Activated T-helper 17 cell treated with anti-CD3 and anti-CD28 coated beads, Interleukin-2, amount 50 U/mL, for 72 hours (primary cell): ENCODE results near the gene SCD. TPM values are rescaled to one million over a fixed set of nuclear protein-coding genes. Genes with fewer than 3 reads are reported as not detected.

ENCODE experiments used
- ATAC-seq: fragments of 150-1000 bp; cut with Tn5 transposase; replicated peaks from 2 replicates; pipeline ENCODE4 v1.10.0; 2021; ENCODE audit warnings: mild to moderate bottlenecking, moderate library complexity
- H3K27ac Mint-ChIP-seq: one replicate; pipeline ENCODE4 v1.8.0; 2022; ENCODE audit warnings: mixed read lengths
- H3K27me3 Mint-ChIP-seq: one replicate; pipeline ENCODE4 v1.8.0; 2022; ENCODE audit warnings: mixed read lengths
- H3K36me3 Mint-ChIP-seq: one replicate; pipeline ENCODE4 v1.8.0; 2022; ENCODE audit warnings: low read depth, mild to moderate bottlenecking, mixed read lengths
- H3K4me1 Mint-ChIP-seq: one replicate; pipeline ENCODE4 v1.8.0; 2022; ENCODE audit warnings: mixed read lengths
- H3K4me3 Mint-ChIP-seq: one replicate; pipeline ENCODE4 v1.8.0; 2022; ENCODE audit warnings: mild to moderate bottlenecking, mixed read lengths
- H3K9me3 Mint-ChIP-seq: one replicate; pipeline ENCODE4 v1.8.0; 2022; ENCODE audit warnings: mixed read lengths
- total RNA-seq, 2 donors: library from RNA; stranded (reverse); gene quantifications; one replicate each; pipeline ENCODE4 v1.2.3, GENCODE V29; 2022

SCD gene
- total RNA-seq, 2 donors from 2014 or later = 99.1 to 160 TPM

DNA sequence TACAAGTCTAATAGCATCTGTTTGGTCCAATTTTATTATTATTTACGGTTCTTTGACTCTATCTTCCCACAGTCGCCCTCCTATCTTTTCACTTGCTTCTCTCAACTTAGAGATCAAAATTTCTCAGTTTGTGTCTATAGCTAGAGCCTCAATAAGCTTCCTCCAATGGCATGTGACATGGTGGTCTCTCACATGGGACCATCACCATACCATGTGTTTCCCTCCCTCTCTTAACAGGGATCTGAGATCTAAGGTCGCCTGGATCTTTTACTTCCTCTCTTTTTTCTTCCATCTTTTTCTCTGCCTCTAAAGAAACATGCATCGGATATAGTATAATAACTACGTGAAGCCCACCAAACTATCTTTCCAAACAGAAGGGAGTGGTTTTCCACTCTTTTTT, 18.8 kb upstream of the SCD start:
- no peak overlapping the region for H3K27ac Mint-ChIP-seq
- peaks cover 8% of the 10 kb centered on the region for H3K27me3 Mint-ChIP-seq
- H3K4me1 Mint-ChIP-seq = no peaks in the 10 kb centered on the region
- H3K36me3 Mint-ChIP-seq = no peaks in the 10 kb centered on the region
- no peak for ATAC-seq
- no peak overlapping the region for H3K4me3 Mint-ChIP-seq
- no peaks in the 10 kb centered on the region for H3K9me3 Mint-ChIP-seq

DNA sequence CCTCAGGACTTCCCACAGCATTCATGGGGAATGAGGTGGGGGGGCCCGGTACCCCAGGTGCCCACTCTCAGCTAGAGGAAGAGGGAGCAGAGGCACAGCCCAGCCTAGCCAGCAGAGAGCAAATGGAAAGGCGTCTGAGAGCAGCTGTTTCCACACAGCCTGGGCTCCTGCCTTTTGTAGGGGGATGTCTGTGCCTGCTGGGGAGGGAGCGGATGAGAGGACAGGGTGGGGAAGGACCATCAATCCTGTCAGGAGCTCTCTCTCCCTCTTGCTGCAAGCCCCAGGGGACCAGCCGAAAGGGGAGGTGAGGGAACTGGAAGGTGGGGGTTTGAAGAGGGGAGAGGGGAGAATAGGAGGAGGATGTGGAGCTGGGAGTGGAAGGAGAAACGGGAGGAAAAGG, 17.0 kb upstream of the SCD start, which contains the start of gene PKD2L1:
PKD2L1 (minus strand) TSS at position 150 of the 400 bp plus-strand sequence; CDS start at position 25, 125 bp downstream.
- H3K36me3 Mint-ChIP-seq = no peaks in the 10 kb centered on the region
- no peak within 1 kb of the TSS for H3K27ac Mint-ChIP-seq
- no peaks in the 10 kb centered on the region for H3K9me3 Mint-ChIP-seq
- peaks cover 13% of the 10 kb centered on the region for H3K27me3 Mint-ChIP-seq
- ATAC-seq = no peak
- H3K4me1 Mint-ChIP-seq = no peaks in the 10 kb centered on the region
- no peak within 1 kb of the TSS for H3K4me3 Mint-ChIP-seq

DNA sequence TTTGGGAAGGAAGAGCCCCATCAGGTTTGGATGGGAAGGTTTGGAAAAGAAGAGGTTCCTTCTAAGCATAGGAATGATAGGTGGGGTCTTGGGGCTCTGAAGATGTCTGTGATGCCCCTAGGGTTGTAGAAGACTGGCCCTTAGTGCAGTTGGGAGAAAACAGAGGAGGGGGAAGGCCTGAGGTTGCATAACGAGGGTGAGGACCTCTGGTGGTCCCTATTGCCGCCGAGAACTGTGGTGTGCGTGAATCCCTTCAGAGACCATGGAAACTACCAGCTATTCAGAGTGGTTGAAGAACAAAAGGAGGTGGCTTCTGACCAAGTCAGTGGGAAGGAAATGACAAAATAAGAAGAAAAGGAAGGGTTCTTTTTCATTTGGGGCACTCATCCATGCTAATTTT, 13.9 kb upstream of the SCD start:
- H3K27me3 Mint-ChIP-seq = peaks cover 12% of the 10 kb centered on the region
- no peaks in the 10 kb centered on the region for H3K9me3 Mint-ChIP-seq
- H3K36me3 Mint-ChIP-seq = no peaks in the 10 kb centered on the region
- H3K4me3 Mint-ChIP-seq = no peak overlapping the region
- no peak for ATAC-seq
- no peak overlapping the region for H3K27ac Mint-ChIP-seq
- no peaks in the 10 kb centered on the region for H3K4me1 Mint-ChIP-seq

DNA sequence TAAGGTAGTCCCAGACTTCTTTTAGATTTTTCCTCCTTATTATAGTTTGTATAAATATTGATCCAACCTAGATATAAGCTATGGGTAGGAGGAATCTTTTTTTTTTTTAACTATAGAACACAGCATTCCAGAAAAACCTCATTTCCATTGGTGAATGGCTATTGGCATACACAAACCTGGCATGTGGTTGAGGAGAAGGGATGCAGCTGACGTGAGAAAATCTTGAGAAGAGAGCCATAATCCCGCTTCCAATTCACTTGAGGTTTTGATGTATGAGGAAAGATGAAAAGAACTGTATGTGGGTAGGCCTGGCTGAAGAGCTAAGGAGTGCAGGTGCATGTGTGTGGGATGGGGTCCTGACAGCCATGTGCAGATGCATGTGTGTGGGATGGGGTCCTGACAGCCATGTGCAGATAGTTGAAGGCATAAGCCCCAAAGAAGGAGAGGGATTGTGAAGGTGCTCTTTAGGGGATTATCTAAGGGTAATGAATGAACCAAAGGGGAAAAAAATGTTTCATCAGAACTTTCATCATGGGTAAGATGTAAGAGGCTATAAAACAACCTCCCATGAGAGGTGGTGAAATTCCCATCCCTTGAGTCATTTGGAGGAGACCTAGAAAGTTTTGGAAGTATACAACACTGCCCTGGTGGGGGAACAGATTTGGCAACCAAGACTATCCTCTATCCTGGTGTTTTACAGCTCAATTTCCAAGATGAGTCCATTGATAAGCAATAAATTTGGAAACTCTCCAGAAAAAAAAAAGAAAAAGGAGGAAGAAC, 13.2 kb upstream of the SCD start:
- no peak for ATAC-seq
- Mint-ChIP-seq H3K4me3 (no peak overlapping the region), H3K27me3 (peaks cover 10% of the 10 kb centered on the region), H3K27ac (no peak overlapping the region), H3K36me3 (no peaks in the 10 kb centered on the region), H3K4me1 (no peaks in the 10 kb centered on the region), H3K9me3 (no peaks in the 10 kb centered on the region)

DNA sequence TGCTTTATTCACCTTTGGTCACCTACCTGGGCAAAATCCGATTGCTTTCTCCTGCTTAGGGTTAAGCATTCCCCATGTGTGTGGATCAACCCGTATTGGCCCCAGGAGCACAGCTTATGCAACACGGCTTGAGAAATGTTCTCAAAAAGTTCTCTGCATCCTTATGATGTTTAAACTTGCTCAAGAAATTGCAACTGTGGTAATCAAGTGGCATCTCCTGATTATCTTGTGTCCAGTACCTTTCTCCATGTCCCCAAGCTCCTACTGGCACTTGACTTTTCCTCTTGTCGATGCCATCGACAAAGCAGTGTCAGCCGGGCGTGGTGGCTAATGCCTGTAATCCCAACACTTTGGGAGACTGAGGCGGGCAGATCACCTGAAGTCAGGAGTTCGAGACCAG, 12.3 kb upstream of the SCD start:
- Mint-ChIP-seq H3K4me3 (no peak overlapping the region), H3K4me1 (no peaks in the 10 kb centered on the region), H3K9me3 (no peaks in the 10 kb centered on the region), H3K36me3 (no peaks in the 10 kb centered on the region), H3K27me3 (peaks cover 10% of the 10 kb centered on the region), H3K27ac (no peak overlapping the region)
- no peak for ATAC-seq

DNA sequence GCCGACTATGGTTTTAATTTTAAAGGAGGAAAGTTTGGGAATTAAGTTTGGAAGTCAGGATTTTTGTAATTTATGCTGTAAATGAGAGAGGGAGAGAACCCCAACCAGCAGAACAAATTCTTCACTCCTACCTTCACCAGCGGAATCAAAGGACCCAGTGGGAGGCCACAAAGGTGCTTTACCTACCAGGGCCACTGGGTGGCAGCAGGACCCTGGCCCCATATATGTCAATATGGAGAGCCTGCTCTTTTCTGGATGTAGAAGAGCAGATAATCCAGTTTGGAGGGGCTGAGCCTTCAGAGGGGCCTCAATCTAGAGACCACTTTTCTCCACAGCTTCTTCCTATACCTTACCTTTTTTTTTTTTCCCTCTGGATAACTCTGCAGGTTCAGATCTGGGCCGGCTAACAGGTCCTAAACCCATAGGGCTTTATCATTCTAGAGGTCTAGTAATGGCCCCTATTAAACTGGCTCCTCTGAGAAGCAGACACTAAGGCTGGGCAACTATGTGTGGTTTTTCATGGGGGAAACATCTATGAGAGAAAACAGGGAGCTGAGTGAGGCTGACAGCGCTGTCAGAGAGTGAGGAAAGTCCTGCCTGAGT, 8.5 kb upstream of the SCD start:
- no peaks in the 10 kb centered on the region for H3K4me1 Mint-ChIP-seq
- no peaks in the 10 kb centered on the region for H3K9me3 Mint-ChIP-seq
- ATAC-seq = peak; percentile 79
- H3K4me3 Mint-ChIP-seq = no peak overlapping the region
- H3K36me3 Mint-ChIP-seq = no peaks in the 10 kb centered on the region
- peaks cover 4% of the 10 kb centered on the region for H3K27me3 Mint-ChIP-seq
- peak overlapping the region; percentile 13 for H3K27ac Mint-ChIP-seq

DNA sequence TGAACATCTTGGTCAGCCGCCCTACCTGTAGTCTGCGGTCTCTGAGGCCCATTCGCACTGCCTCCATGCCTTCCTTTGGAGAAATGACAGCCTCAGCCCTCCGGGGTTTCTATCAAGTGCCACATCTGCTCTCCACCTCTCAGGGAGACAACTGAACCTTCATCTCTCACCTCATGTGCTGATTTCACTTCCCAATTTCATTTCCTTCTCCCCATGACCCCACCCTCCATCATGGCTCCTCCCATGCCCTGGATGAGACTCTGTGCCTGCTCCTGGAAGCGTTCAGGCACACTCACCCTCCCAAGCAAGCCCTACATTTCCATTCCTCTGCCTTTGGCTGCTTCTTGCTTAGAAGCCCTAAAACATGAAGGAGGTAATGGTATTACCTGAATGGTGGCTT, 7.8 kb upstream of the SCD start:
- peak overlapping the region; percentile 13 for H3K27ac Mint-ChIP-seq
- no peaks in the 10 kb centered on the region for H3K27me3 Mint-ChIP-seq
- H3K9me3 Mint-ChIP-seq = no peaks in the 10 kb centered on the region
- no peak for ATAC-seq
- H3K4me3 Mint-ChIP-seq = no peak overlapping the region
- peaks cover 2% of the 10 kb centered on the region for H3K4me1 Mint-ChIP-seq
- peaks cover under 1% of the 10 kb centered on the region for H3K36me3 Mint-ChIP-seq

DNA sequence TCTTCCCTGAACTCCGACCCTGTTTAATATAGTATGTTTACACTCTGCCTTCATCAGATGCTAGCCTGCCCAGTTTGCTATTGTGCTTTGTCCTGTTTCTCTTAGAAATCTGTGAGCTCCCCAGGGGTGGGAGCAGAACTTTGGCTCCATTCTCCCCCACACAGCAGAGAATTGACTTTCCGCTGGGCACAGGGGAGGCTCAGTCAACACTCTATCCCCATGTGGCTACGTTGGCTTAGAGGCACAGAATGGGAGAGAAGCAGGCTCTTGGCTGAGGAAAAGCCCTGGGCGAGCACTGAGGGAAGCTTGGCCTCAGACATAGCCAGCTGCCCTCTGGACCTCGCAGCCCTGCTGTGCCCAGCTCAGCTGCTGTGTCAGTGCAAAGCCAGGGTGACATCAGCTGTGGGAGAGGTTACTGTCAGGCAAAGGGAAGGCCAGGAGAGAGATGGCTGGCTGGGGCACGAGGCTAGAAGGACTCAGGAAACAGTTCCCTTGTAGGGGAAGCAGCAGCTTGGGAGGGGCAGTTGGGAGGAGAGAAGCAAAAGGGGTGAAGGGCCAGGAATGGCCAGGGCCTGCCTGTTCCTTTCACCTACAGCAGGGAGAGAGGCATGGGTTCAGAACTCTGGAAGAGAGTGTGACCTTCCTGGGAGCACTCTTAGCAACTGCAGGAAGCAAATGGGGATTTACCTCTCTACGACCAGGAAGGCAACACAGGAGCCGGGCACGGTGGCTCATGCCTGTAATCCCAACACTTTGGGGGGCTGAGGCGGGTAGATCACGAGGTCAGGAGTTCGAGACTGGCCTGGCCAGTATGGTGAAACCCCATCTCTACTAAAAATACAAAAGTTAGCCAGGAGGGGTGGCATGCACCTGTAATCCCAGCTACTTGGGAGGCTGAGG, 5.8 kb upstream of the SCD start:
- no peak for ATAC-seq
- peaks cover 13% of the 10 kb centered on the region for H3K4me1 Mint-ChIP-seq
- H3K9me3 Mint-ChIP-seq = no peaks in the 10 kb centered on the region
- H3K27me3 Mint-ChIP-seq = no peaks in the 10 kb centered on the region
- H3K4me3 Mint-ChIP-seq = no peak overlapping the region
- H3K27ac Mint-ChIP-seq = peak overlapping the region; percentile 13
- peaks cover 12% of the 10 kb centered on the region for H3K36me3 Mint-ChIP-seq

DNA sequence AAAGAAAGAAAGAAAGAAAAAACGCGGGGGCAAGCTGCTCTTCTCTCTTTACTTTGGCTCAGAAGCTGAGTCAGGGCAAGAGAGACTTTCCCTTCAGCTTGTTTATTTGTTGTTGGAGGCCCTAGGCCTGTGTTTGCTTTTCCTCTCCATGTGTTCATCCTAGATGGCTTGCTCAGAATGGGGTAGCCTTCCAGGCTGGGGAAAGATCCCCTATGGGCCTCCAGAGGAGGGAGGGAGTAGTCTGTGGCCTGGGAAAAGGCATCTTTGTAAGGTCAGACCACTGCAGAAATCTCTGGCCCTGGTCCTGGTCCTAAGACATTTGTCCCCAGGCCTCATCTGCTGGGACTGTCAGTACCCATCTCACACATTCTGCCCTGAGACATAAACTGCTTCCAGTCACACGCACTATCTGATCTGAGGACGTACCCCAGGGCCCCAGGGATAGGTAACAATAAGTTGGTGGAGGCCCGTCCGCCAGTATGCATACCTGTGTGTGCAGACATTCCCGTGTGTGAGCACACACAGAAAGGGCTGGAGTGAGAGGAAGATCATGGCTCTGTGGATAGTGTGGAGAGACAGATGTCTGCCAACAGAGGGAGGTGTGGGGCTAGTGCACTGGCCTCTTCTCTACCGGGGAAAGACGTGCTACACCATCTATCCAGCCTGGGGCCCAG, 4.9 kb upstream of the SCD start:
- H3K27me3 Mint-ChIP-seq = no peaks in the 10 kb centered on the region
- H3K27ac Mint-ChIP-seq = peak overlapping the region; percentile 74
- H3K36me3 Mint-ChIP-seq = peaks cover 21% of the 10 kb centered on the region
- H3K4me3 Mint-ChIP-seq = no peak overlapping the region
- peaks cover 15% of the 10 kb centered on the region for H3K4me1 Mint-ChIP-seq
- no peaks in the 10 kb centered on the region for H3K9me3 Mint-ChIP-seq
- ATAC-seq = peak; percentile 35

DNA sequence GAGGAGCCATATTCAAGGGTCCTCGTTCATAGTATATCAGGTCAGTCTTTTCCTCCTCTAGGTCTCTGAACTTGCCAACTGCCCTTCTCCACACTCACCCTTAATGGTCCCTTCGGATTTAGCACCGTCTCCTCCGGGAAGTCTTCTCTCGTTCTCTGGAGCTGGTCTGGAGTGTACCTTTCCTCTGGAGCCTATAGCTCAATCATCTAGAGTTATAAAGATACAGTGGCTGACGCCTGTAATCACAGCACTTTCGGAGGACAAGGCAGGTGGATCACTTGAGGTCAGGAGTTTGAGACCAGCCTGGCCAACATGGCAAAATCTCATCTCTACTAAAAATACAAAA, 4.4 kb upstream of the SCD start:
- ATAC-seq = no peak
- no peak overlapping the region for H3K4me3 Mint-ChIP-seq
- peaks cover 15% of the 10 kb centered on the region for H3K4me1 Mint-ChIP-seq
- no peaks in the 10 kb centered on the region for H3K9me3 Mint-ChIP-seq
- H3K27ac Mint-ChIP-seq = peak overlapping the region; percentile 74
- H3K27me3 Mint-ChIP-seq = no peaks in the 10 kb centered on the region
- H3K36me3 Mint-ChIP-seq = peaks cover 26% of the 10 kb centered on the region

DNA sequence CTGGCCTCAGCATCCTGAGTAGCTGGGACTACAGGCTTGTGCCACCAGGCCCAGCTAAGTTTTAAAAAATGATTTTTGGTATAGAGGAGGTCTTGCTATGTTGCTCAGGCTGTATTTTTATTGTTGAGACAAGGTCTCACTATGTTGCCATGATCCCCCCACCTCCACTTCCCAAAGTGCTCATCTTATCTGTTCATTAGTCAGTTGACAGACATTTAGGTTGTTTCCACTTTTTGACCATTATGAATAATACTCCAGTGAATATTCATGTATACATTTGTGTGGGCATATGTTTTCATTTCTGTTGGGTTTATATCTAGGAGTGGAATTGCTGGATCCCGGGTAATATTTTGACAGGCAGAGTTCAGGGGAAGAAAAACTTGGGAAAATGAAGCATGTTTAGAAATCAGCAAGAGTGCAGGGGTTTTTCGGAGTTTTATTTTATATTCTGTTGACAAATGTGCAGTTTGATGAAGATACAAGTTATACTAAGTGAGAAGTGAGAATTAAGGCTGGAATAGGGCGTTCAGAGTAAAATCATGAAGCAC, 2.7 kb upstream of the SCD start:
- H3K36me3 Mint-ChIP-seq = peaks cover 43% of the 10 kb centered on the region
- H3K9me3 Mint-ChIP-seq = no peaks in the 10 kb centered on the region
- H3K4me3 Mint-ChIP-seq = peak overlapping the region; percentile 61
- peaks cover 4% of the 10 kb centered on the region for H3K27me3 Mint-ChIP-seq
- ATAC-seq = no peak
- H3K4me1 Mint-ChIP-seq = peaks cover 24% of the 10 kb centered on the region
- peak overlapping the region; percentile 80 for H3K27ac Mint-ChIP-seq

DNA sequence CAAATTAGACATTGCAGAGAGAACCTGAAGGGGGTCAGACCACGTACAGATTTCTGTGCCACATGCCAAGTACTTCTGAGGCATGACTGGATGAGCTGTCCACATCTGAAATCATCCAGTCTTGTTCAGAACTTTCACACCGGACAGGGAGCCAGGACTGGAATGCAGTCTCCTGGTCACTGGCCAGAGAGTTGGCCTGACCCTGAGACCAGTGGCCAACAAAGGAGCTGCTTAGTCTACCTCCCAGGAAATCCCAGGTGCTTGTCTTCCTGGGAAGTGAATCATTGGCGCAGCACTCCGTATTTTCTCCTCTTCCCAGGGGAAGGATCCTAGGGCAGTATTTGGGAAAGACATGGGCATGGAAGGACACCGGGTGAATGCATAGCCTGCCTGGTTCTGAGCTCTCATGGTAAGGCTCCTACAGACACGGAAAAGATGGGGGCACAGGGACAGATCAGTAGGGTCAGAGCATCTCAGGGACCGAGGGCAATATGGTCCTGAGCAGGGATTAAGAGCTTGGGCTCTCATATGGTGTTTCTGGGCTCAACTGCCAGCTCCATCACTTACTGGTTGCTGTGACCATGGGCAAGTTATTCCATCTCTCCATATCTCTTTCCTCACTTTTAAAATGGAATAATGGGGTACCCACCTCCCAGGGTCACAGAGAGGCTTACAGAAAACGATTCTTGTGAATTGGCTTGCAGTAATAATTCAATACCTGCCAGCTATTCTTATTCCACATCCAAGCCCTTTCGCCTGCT, 1.3 kb upstream of the SCD start:
- Mint-ChIP-seq H3K36me3 (peaks cover 58% of the 10 kb centered on the region), H3K4me1 (peaks cover 31% of the 10 kb centered on the region), H3K27me3 (peaks cover 4% of the 10 kb centered on the region), H3K27ac (peak overlapping the region; percentile 92), H3K9me3 (no peaks in the 10 kb centered on the region), H3K4me3 (peak overlapping the region; percentile 99)
- no peak for ATAC-seq

DNA sequence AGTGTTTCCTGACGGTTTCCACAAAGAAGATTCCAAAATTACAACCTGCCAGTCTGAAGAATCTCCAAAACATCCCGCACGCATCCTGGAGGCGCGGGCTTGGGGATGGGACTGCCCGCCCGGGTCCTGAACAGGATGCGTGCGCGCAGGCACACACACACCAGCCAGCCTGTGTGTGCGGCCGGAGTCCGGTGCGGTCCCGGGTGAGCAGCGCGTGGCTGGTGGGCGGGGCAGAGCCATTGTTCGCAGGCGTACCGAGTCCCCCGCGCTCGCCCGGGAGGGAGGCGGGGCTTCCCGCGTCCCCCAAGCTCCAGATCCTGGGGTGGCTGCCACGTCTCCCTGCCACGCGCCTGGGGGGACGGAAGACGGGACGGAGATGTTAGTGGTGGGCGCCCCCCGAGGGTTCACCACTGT, 675 bp upstream of the SCD start:
- H3K27ac Mint-ChIP-seq = peak overlapping the region; percentile 92
- H3K4me1 Mint-ChIP-seq = peaks cover 37% of the 10 kb centered on the region
- H3K36me3 Mint-ChIP-seq = peaks cover 64% of the 10 kb centered on the region
- peaks cover 4% of the 10 kb centered on the region for H3K27me3 Mint-ChIP-seq
- H3K4me3 Mint-ChIP-seq = peak overlapping the region; percentile 99
- H3K9me3 Mint-ChIP-seq = no peaks in the 10 kb centered on the region
- ATAC-seq = peak; percentile 78
